ENCODE data around the gene REXO1.

GRCh38 chr19:1843116-1843515 is 5.2 kb downstream of the REXO1 start:
- TF ChIP-seq POLR2A (IDR thresholded peaks at IDR 0.05) (no peak), CTCF (IDR thresholded peaks at IDR 0.05) (no peak), EP300 (IDR thresholded peaks at IDR 0.05) (no peak)
